Lung (tissue), 12 donors: Measurements from ENCODE around the gene SP140L. TPM values are rescaled to one million over a fixed set of nuclear protein-coding genes. Genes with fewer than 3 reads are reported as not detected.
A peak's percentile ranks its signal among the peaks of the same experiment; 100 is the strongest.

ENCODE experiments used
- ATAC-seq: fragments of 200-7000 bp; cut with Tn5 transposase; one replicate; pipeline ENCODE4 v1.9.1; 2020; ENCODE audit warnings: moderate number of reproducible peaks; ENCODE audit not compliant: insufficient read depth, low FRiP score
- DNase-seq, 3 donors: peaks; one replicate each; pipeline ENCODE4 v3.0.0-alpha.2; 2013 to 2017
- H3K27ac ChIP-seq, 2 donors: one replicate each; pipeline ENCODE4 v1.5.1; 2013; ENCODE audit warnings: mild to moderate bottlenecking in 2 of 2, moderate library complexity in 2 of 2, control low read depth in 1 of 2, inconsistent platforms in 1 of 2, low read depth in 1 of 2, low read length in 1 of 2
- H3K27me3 ChIP-seq, 3 donors: one replicate each; pipeline ENCODE4 v1.5.1; 2013; ENCODE audit warnings: low read length in 2 of 3; ENCODE audit not compliant: control insufficient read depth in 3 of 3, insufficient read depth in 3 of 3
- H3K36me3 ChIP-seq, 4 donors: one replicate each; pipeline ENCODE4 v1.5.1; 2013; ENCODE audit warnings: low read length in 4 of 4, mild to moderate bottlenecking in 1 of 4, moderate library complexity in 1 of 4; ENCODE audit not compliant: control insufficient read depth in 4 of 4, insufficient read depth in 4 of 4
- H3K4me1 ChIP-seq, 5 donors: one replicate each; pipeline ENCODE4 v1.5.1; 2013; ENCODE audit warnings: low read length in 5 of 5, mild to moderate bottlenecking in 2 of 5, moderate library complexity in 1 of 5; ENCODE audit not compliant: control insufficient read depth in 5 of 5, insufficient read depth in 5 of 5
- H3K4me3 ChIP-seq: one replicate; pipeline ENCODE4 v1.5.1; 2013; ENCODE audit warnings: mild to moderate bottlenecking, control low read depth, moderate library complexity
- H3K9ac ChIP-seq, 2 donors: one replicate each; pipeline ENCODE4 v1.5.1; 2013; ENCODE audit warnings: low read length in 2 of 2, control low read depth in 1 of 2; ENCODE audit not compliant: insufficient read depth in 1 of 2
- H3K9me3 ChIP-seq, 4 donors: one replicate each; pipeline ENCODE4 v1.5.1; 2013; ENCODE audit warnings: low read length in 3 of 4, mild to moderate bottlenecking in 1 of 4, moderate library complexity in 1 of 4; ENCODE audit not compliant: control insufficient read depth in 4 of 4, insufficient read depth in 3 of 4
- CTCF ChIP-seq: IDR thresholded peaks from 2 replicates; pipeline ENCODE4 v1.5.1; 2012; ENCODE audit warnings: mild to moderate bottlenecking; ENCODE audit errors: control extremely low read depth, extremely low read depth
- WGBS, 2 donors: extraction: QIAGEN DNeasy Blood & Tissue Kit; methylation state at CpG; one replicate each; pipeline ENCODE4 v1.1.7; 2013; 5-methylcytosine and 5-hydroxymethylcytosine counted together
- polyA plus RNA-seq, 2 donors: library from polyadenylated mRNA; stranded (reverse); fragments of 200-250 nt; gene quantifications; one replicate each; pipeline ENCODE4 v1.2.1, GENCODE V29; 2013
- total RNA-seq, 2 donors: library from RNA; depleted of rRNA in 1 of 2; stranded (reverse); fragments of >200 nt in 1 of 2; gene quantifications; one replicate each; pipeline ENCODE4 v1.2.1, GENCODE V29; 2014 to 2021
- donor health status: control.
- donor health status: control.
- donor health status: Bipolar disorder and iron deficiency.
- donor health status: healthy.
- donor health status: DM: yes; HTN: yes; CAD: no.

The SP140L gene
- total and polyA plus RNA-seq, 4 donors: 15.2 to 30.3 (median 17.4) TPM

GRCh38 chr2:230362030-230362691 is 35.2 kb downstream of the SP140L start:
- no peak for TF ChIP-seq CTCF
- DNase-seq: no peak
- Histone ChIP-seq H3K27me3 (no peaks in the 10 kb centered on the region), H3K9ac (no peak overlapping the region), H3K4me1 (no peaks in the 10 kb centered on the region), H3K36me3 (peaks cover 0 to 9% (median 4%) of the 10 kb centered on the region in 4 donors), H3K27ac (no peak overlapping the region), H3K9me3 (peaks cover 0 to 3% (median 0%) of the 10 kb centered on the region in 4 donors), H3K4me3 (no peak overlapping the region)
- no peak for ATAC-seq
- 47 to 50% methylated on average over 1 of the region's 1 CpG for WGBS, 2 donors

- ATAC-seq (no peak), DNase-seq (no peak)
- 100% methylated on average over 2 of the region's 2 CpGs for whole genome bisulfite sequencing, 2 donors
- no peak for TF ChIP-seq CTCF
- Histone ChIP-seq H3K27ac (no peak overlapping the region), H3K9ac (no peak overlapping the region), H3K4me1 (no peaks in the 10 kb centered on the region), H3K36me3 (peaks cover 0 to 9% (median 3%) of the 10 kb centered on the region in 4 donors), H3K27me3 (no peaks in the 10 kb centered on the region), H3K4me3 (no peak overlapping the region), H3K9me3 (no peaks in the 10 kb centered on the region)
Observed at GRCh38 chr2:230382108-230382507, 55.1 kb downstream of the SP140L start.

GRCh38 chr2:230383453-230383852 is 56.5 kb downstream of the SP140L start:
- Histone ChIP-seq H3K9ac (no peak overlapping the region), H3K27me3 (no peaks in the 10 kb centered on the region), H3K36me3 (peaks cover 0 to 9% (median 1%) of the 10 kb centered on the region in 4 donors), H3K9me3 (no peaks in the 10 kb centered on the region), H3K27ac (no peak overlapping the region), H3K4me1 (no peaks in the 10 kb centered on the region), H3K4me3 (no peak overlapping the region)
- DNase-seq (peak in 1 of 3 donors; percentile 13), ATAC-seq (no peak)
- no peak for TF ChIP-seq CTCF
- WGBS, 2 donors: 83 to 84% methylated on average over 5 of the region's 5 CpGs

GRCh38 chr2:230384986-230385385 is 58.0 kb downstream of the SP140L start:
- H3K27ac ChIP-seq: no peak overlapping the region
- H3K27me3 ChIP-seq: no peaks in the 10 kb centered on the region
- no peak overlapping the region for H3K9ac ChIP-seq
- no peak for TF ChIP-seq CTCF
- no peaks in the 10 kb centered on the region for H3K9me3 ChIP-seq
- H3K4me3 ChIP-seq: no peak overlapping the region
- 92 to 96% methylated on average over 6 of the region's 6 CpGs for WGBS, 2 donors
- H3K4me1 ChIP-seq: no peaks in the 10 kb centered on the region
- ATAC-seq (no peak), DNase-seq (no peak)
- H3K36me3 ChIP-seq: peaks cover 0 to 17% (median 5%) of the 10 kb centered on the region in 4 donors
